ENCODE measurements around the gene PASK. TPM values are rescaled to one million over a fixed set of nuclear protein-coding genes. Genes with fewer than 3 reads are reported as not detected.
A peak's percentile ranks its signal among the peaks of the same experiment; 100 is the strongest.

The PASK gene
- total RNA-seq, 1 donor from 2014 or later = 15.7 TPM

DNA sequence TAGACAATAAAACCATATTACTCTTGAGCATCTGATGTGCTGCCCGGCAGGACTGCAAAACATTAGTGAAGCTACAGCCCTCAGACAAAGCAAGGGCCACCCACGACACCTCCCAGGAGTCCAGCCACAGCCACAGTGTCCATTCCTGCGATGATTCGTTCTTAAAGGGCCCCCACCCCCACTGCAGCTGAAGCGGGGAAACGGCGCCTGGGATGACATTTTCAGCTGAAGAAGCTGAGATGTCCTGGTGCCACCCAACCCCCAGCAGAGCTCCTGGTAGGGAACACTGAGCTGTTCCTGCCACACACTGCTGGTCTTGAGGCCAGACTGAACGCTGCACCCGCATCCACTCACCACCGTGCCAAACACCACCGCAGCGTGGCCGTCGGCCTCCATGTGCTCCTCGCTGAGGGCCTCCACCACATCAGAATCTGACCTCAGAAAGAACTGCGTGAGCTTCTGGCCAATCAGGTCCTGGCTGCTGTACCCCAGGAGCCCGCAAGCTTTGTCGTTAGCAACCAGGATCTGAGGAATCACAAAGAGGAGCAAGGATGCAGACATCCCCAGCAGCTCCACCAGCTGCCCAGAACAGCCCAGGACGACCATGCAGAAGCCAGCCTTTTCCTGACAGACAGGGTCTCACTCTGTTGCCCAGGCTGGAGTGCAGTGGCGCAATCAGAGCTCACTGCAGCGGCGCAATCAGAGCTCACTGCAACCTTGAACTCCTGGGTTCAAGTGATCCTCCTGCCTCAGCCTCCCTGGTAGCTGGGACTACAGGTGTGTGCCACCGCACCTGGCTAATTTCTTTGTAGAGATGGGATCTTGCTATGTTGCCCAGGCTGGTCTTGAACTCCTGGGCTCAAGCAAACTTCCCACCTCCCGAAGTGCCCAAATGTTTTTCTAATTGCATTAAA lies 9.5 kb downstream of the PASK start:
- DNase-seq = no peak
- H3K4me1 ChIP-seq = no peaks in the 10 kb centered on the region
- intact Hi-C loops (cut with DNase I) = no loop called here
- TF ChIP-seq, protein P1, sequence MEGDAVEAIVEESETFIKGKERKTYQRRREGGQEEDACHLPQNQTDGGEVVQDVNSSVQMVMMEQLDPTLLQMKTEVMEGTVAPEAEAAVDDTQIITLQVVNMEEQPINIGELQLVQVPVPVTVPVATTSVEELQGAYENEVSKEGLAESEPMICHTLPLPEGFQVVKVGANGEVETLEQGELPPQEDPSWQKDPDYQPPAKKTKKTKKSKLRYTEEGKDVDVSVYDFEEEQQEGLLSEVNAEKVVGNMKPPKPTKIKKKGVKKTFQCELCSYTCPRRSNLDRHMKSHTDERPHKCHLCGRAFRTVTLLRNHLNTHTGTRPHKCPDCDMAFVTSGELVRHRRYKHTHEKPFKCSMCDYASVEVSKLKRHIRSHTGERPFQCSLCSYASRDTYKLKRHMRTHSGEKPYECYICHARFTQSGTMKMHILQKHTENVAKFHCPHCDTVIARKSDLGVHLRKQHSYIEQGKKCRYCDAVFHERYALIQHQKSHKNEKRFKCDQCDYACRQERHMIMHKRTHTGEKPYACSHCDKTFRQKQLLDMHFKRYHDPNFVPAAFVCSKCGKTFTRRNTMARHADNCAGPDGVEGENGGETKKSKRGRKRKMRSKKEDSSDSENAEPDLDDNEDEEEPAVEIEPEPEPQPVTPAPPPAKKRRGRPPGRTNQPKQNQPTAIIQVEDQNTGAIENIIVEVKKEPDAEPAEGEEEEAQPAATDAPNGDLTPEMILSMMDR (IDR thresholded peaks at IDR 0.05) = no peak
- no peak for ATAC-seq
- H3K4me3 ChIP-seq = no peak overlapping the region
- no peak overlapping the region for H3K27ac ChIP-seq
- H3K9me3 ChIP-seq = no peaks in the 10 kb centered on the region
- peaks cover 4% of the 10 kb centered on the region for H3K36me3 ChIP-seq
- H3K27me3 ChIP-seq = no peaks in the 10 kb centered on the region

DNA sequence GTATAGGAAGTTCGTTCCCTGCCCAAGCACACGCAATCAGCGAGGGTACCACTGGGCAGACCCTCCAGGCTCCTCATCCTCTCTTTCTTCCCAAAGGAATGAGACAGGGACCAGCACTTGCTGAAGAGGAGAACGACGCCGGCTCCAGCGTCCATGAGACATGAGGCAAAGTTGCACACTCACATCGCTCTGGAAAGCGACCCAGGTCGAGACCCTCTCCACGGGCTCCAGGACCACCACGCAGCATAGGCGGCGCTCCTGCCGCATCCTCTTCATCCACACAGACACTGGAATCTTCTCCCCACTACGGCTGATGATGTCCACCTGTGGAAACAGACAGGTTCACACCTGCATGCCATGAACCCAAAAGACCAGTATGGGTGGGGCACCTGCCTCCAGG lies 10.8 kb downstream of the PASK start:
- Histone ChIP-seq H3K9me3 (no peaks in the 10 kb centered on the region), H3K4me3 (no peak overlapping the region), H3K4me1 (no peaks in the 10 kb centered on the region), H3K27me3 (no peaks in the 10 kb centered on the region), H3K27ac (no peak overlapping the region), H3K36me3 (peaks cover 4% of the 10 kb centered on the region)
- TF ChIP-seq, protein P1 (IDR thresholded peaks at IDR 0.05) = no peak
- intact Hi-C loops (cut with DNase I) = no loop called here
- DNase-seq (no peak), ATAC-seq (no peak)

DNA sequence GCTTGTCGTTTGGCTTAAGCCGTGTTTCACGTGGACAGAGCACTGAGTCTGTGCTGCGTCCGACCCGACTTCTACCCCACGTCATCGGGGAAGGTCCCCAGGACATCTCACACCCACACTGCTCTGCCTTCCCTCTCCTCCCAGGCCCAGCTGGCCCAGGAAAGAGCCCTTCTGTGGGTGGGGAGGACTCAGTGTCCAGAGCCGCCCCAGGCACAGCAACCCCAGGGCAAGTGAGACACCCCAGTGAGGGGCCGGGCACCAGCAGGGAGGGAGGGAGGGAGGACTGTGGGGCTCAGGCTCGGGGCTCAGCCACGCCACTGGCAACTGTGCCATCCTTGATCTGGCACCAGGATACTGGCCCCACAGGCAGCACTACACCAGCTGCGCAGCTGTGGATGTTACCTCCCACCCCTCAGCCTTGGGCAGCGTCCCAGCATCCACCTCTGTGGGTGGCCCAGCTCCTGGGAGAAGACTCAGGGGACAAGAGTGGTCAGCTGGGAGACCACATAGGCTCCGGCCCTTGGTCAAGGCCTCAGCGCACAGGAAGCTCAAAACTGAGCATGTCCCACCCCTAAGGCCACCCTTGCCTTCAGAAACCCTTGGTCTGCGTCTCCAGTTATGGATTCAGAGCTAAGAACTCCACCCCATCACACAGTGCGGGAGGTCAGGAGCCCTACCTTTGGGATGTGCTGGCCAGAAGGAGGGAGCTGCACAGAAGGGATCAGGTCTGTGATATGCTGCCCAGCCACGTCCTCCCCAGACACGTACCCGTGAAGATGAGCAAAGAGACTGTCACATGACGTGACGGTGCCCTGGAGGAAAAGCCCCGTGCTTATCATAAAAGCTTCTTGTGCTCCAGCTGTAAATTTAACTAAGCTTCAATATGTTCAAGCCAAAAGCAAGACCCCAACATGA lies 11.7 kb downstream of the PASK start:
- TF ChIP-seq, protein P1 (IDR thresholded peaks at IDR 0.05) = no peak
- Histone ChIP-seq H3K27ac (no peak overlapping the region), H3K36me3 (peaks cover 4% of the 10 kb centered on the region), H3K9me3 (no peaks in the 10 kb centered on the region), H3K4me3 (no peak overlapping the region), H3K27me3 (no peaks in the 10 kb centered on the region), H3K4me1 (no peaks in the 10 kb centered on the region)
- intact Hi-C loops (cut with DNase I) = no loop called here
- ATAC-seq (no peak), DNase-seq (peak; percentile 34)

DNA sequence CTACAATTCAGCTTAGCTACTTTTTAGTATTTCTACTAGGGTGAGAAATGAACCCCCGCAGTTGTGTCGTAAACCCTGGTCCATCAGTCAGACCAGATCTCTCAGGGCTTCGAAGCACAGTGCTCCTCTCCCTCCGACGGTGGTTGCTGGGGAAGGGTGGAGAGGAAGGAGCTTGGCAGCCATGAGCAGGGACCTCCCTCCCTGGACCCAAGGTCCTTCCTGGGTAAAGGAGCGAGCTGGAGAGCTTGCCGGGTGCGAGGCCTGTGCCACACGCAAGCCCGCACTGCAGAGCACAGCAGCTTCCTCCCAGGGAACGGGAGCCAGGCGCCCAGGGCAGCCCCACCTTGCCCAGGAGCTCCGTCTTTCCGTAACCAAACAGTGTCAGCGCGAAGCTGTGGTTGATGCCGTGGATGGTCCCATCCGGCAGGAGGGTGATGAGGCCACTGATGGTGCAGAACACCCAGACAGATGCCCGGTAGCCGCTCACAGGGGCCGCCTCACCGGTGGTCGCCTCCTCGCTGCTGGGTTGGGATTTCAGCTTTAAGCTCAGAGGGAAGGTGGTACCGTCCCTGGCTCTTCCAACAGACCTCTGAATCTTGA lies 12.5 kb downstream of the PASK start:
- no peaks in the 10 kb centered on the region for H3K27me3 ChIP-seq
- H3K27ac ChIP-seq = no peak overlapping the region
- intact Hi-C loops (cut with DNase I) = no loop called here
- no peaks in the 10 kb centered on the region for H3K9me3 ChIP-seq
- H3K36me3 ChIP-seq = peaks cover 4% of the 10 kb centered on the region
- peak; percentile 40 for DNase-seq
- TF ChIP-seq, protein P1 (IDR thresholded peaks at IDR 0.05) = no peak
- no peaks in the 10 kb centered on the region for H3K4me1 ChIP-seq
- H3K4me3 ChIP-seq = no peak overlapping the region
- no peak for ATAC-seq

DNA sequence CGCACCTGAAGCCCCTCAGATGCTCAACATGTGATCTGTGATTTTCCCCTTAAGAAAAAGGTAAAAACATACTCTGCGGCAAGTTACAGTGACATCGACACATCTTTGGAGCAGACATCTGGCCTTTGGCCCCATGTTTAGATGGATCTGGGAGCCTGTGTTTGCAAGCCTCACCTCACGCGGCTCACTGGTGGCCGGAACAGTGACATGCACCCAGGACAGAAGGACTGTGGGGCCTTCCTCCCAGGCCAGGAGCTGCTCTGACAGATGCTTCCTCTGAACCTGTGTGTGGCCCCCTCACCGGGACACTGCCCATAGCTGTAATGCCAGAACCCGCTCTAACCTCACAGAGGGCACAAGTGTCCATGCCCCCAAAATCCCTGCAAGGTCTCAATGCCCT lies 13.1 kb downstream of the PASK start:
- H3K27me3 ChIP-seq = no peaks in the 10 kb centered on the region
- peak; percentile 40 for DNase-seq
- no peak for ATAC-seq
- H3K4me3 ChIP-seq = no peak overlapping the region
- H3K4me1 ChIP-seq = no peaks in the 10 kb centered on the region
- intact Hi-C loops (cut with DNase I) = no loop called here
- H3K36me3 ChIP-seq = peaks cover 4% of the 10 kb centered on the region
- TF ChIP-seq, protein P1 (IDR thresholded peaks at IDR 0.05) = no peak
- H3K9me3 ChIP-seq = no peaks in the 10 kb centered on the region
- H3K27ac ChIP-seq = no peak overlapping the region
